ENCODE results near the gene KNDC1. TPM values are rescaled to one million over a fixed set of nuclear protein-coding genes. Genes with fewer than 3 reads are reported as not detected.

Gene KNDC1
- total and polyA plus RNA-seq, 10 of the 15 experiments (the other 5 are each of a cell fraction or from before 2014, with no cell fraction given) = 0.03 to 0.11 (median 0.05) TPM; not detected in 7

DNA sequence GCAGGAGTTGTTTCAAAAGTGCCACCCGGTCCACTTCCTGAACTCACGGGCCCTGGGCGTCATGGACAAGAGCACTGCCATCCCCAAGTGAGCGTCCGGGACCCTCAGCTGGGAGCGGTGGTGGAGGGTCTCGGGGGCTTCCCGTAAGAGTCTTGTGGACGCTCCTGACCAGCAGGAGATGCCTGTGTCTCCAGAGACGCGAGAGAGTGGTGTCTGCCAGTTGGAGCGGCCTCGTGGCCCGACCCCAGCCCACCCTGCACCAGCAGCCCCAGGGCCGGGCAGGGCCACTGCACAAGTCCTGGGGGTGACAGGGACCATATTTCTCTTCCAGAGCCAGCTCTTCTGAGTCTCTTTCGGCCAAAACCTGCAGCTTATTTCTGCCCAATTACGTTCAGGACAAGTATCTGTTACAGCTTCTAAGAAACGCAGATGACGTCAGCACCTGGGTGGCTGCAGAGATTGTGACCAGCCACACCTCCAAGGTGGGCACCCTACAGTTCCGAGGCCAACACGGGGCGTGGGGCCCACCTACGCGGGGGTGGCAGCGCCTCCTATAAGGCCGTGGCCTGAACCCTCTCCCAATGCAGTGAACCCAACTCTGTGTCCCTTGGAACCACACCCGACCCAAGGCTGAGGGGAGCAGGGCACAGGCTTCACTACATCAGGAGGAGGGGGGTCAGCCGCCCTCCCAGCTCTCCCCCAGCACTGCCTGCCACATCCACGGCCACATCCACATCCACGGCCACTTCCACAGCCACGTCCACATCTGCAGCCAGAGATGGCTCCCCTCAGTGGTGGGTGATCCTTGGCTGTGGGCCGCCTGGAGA lies 53.8 kb downstream of the KNDC1 start (continued):
- no peak for TF ChIP-seq NFXL1 (IDR thresholded peaks at IDR 0.05; ENCODE audit: borderline replicate concordance)
- TF ChIP-seq, protein P1, sequence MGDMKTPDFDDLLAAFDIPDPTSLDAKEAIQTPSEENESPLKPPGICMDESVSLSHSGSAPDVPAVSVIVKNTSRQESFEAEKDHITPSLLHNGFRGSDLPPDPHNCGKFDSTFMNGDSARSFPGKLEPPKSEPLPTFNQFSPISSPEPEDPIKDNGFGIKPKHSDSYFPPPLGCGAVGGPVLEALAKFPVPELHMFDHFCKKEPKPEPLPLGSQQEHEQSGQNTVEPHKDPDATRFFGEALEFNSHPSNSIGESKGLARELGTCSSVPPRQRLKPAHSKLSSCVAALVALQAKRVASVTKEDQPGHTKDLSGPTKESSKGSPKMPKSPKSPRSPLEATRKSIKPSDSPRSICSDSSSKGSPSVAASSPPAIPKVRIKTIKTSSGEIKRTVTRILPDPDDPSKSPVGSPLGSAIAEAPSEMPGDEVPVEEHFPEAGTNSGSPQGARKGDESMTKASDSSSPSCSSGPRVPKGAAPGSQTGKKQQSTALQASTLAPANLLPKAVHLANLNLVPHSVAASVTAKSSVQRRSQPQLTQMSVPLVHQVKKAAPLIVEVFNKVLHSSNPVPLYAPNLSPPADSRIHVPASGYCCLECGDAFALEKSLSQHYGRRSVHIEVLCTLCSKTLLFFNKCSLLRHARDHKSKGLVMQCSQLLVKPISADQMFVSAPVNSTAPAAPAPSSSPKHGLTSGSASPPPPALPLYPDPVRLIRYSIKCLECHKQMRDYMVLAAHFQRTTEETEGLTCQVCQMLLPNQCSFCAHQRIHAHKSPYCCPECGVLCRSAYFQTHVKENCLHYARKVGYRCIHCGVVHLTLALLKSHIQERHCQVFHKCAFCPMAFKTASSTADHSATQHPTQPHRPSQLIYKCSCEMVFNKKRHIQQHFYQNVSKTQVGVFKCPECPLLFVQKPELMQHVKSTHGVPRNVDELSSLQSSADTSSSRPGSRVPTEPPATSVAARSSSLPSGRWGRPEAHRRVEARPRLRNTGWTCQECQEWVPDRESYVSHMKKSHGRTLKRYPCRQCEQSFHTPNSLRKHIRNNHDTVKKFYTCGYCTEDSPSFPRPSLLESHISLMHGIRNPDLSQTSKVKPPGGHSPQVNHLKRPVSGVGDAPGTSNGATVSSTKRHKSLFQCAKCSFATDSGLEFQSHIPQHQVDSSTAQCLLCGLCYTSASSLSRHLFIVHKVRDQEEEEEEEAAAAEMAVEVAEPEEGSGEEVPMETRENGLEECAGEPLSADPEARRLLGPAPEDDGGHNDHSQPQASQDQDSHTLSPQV (IDR thresholded peaks at IDR 0.05) = no peak
- TF ChIP-seq SUZ12 (IDR thresholded peaks at IDR 0.05; ENCODE audit: unreplicated experiment) = no peak
- TF ChIP-seq BCL11A (IDR thresholded peaks at IDR 0.05; ENCODE audit: low read depth, low read length) = no peak
- no peak for TF ChIP-seq ASH2L (IDR thresholded peaks at IDR 0.05; ENCODE audit: borderline replicate concordance, low read depth)

DNA sequence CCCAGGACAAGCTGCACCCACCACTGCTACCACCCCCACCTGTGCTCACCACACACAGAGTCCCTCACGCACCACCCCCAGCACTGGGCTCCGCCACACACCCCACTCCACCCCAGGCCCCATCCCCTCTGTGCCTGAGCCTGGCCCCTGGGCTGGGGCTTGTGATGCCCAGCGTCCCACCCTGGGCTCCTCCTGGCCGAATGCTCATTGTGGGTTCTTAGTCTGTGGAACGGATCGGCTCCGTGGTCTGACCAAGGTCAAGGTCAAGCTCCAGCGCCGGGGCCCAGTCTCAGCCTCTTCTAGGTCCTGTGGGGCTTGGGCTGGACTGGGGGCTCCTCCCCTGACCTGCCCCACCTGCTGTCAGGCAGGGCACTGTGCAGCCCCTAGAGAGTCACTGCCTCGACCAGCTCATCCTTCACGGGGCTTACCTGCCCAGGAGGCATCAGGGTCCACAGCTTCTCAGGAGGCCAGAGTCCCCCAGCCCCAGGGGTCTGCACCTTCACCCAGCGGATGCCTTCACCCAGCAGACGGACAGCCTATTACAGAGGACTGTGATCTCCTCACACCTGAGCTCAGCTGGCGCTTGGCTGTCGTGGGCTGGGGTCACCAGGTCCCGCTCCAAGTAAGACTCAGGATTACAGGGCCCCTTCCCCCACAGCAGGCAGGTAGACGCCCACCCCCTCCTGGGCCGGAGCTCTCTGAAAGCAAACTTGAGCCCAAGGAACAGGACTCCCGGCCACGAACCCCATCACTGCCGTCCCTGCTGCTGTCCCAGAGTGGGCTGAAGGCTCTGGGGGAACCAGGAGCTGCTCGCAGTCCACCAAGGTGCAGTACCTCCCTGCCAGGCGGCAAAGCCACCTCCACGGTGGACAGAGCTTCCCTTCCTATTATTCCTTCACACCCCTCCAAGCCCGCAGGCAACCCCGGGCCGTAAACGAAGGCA lies 54.7 kb downstream of the KNDC1 start:
- in situ Hi-C loops (cut with MboI) (no loop called here), intact Hi-C loops (cut with micrococcal nuclease; ENCODE audit: unreplicated experiment) (no loop called here)
- CTCF ChIA-PET = no interaction called here
- H3K27me3 ChIP-seq (replicated peaks in 1 of 2; ENCODE audit: control insufficient read depth in 2 of 2, insufficient read depth in 2 of 2, low read length in 1 of 2) = no peaks in the 10 kb centered on the region
- no peak overlapping the region for H3K4me2 ChIP-seq (ENCODE audit: control insufficient read depth, insufficient read depth)
- H3K36me3 ChIP-seq (ENCODE audit: control insufficient read depth in 2 of 2, insufficient read depth in 2 of 2, low read length in 1 of 2) = no peaks in the 10 kb centered on the region
- no peak overlapping the region for H3K4me3 ChIP-seq
- H4K20me1 ChIP-seq (ENCODE audit: control insufficient read depth, insufficient read depth) = no peaks in the 10 kb centered on the region
- no peaks in the 10 kb centered on the region for H3K4me1 ChIP-seq (ENCODE audit: control insufficient read depth, insufficient read depth, low read length)
- H3K79me2 ChIP-seq (ENCODE audit: control insufficient read depth, insufficient read depth, low read length) = no peaks in the 10 kb centered on the region
- no peak overlapping the region for H3K27ac ChIP-seq (ENCODE audit: control insufficient read depth, insufficient read depth)
- H3K9ac ChIP-seq (ENCODE audit: control insufficient read depth, insufficient read depth, low read length) = no peak overlapping the region
- no peak for FAIRE-seq
- no peak for ATAC-seq
- DNase-seq (ENCODE audit: low read depth, low spot score) = no peak
- WGBS (ENCODE audit: insufficient coverage, insufficient replicate concordance, low lambda C conversion rate, missing lambda C conversion rate) = 48% methylated on average over 25 of the region's 28 CpGs
- POLR2A ChIA-PET = no interaction called here
- RAD21 ChIA-PET (ENCODE audit: unreplicated experiment) = no interaction called here
- H2AFZ ChIP-seq (ENCODE audit: control insufficient read depth, low read depth, low read length) = no peak overlapping the region
- H3K9me3 ChIP-seq (replicated peaks; ENCODE audit: control insufficient read depth, insufficient read depth, low read length) = no peaks in the 10 kb centered on the region
- no TSS peak for BruUV-seq (replicated peaks)
- SMC1A ChIA-PET (ENCODE audit: uncharacterized antibody, unreplicated experiment) = no interaction called here
- no peak for TF ChIP-seq MEF2A (IDR thresholded peaks at IDR 0.05; ENCODE audit: insufficient read depth, low read depth, low read length)
- TF ChIP-seq, protein P2, sequence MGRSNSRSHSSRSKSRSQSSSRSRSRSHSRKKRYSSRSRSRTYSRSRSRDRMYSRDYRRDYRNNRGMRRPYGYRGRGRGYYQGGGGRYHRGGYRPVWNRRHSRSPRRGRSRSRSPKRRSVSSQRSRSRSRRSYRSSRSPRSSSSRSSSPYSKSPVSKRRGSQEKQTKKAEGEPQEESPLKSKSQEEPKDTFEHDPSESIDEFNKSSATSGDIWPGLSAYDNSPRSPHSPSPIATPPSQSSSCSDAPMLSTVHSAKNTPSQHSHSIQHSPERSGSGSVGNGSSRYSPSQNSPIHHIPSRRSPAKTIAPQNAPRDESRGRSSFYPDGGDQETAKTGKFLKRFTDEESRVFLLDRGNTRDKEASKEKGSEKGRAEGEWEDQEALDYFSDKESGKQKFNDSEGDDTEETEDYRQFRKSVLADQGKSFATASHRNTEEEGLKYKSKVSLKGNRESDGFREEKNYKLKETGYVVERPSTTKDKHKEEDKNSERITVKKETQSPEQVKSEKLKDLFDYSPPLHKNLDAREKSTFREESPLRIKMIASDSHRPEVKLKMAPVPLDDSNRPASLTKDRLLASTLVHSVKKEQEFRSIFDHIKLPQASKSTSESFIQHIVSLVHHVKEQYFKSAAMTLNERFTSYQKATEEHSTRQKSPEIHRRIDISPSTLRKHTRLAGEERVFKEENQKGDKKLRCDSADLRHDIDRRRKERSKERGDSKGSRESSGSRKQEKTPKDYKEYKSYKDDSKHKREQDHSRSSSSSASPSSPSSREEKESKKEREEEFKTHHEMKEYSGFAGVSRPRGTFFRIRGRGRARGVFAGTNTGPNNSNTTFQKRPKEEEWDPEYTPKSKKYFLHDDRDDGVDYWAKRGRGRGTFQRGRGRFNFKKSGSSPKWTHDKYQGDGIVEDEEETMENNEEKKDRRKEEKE (IDR thresholded peaks at IDR 0.05) = no peak
- TF ChIP-seq, protein P3, sequence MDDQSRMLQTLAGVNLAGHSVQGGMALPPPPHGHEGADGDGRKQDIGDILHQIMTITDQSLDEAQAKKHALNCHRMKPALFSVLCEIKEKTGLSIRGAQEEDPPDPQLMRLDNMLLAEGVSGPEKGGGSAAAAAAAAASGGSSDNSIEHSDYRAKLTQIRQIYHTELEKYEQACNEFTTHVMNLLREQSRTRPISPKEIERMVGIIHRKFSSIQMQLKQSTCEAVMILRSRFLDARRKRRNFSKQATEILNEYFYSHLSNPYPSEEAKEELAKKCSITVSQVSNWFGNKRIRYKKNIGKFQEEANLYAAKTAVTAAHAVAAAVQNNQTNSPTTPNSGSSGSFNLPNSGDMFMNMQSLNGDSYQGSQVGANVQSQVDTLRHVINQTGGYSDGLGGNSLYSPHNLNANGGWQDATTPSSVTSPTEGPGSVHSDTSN (IDR thresholded peaks at IDR 0.05; ENCODE audit: insufficient replicate concordance, low read depth, low read length) = no peak
- no peak for TF ChIP-seq HDAC6 (IDR thresholded peaks at IDR 0.05; ENCODE audit: unreplicated experiment)
- TF ChIP-seq TBL1XR1 (IDR thresholded peaks at IDR 0.05; ENCODE audit: low read depth, low read length) = no peak
- no peak for TF ChIP-seq IKZF1 (conservative IDR thresholded peaks at IDR 0.05)
